ENCODE data around the gene RPA1.

Gene RPA1

GRCh38 chr17:1868090-1868489 lies 38.3 kb downstream of the RPA1 start:
- Histone ChIP-seq H3K9me3 (ENCODE audit: control insufficient read depth, insufficient read depth, low read depth, low read length) (no peaks in the 10 kb centered on the region), H3K36me3 (ENCODE audit: control insufficient read depth in 2 of 2, insufficient read depth in 1 of 2, low read length in 2 of 2) (peaks cover 33 to 39% of the 10 kb centered on the region in 2 experiments), H3K27ac (ENCODE audit: extremely low read depth, low read depth, low read length) (no peak overlapping the region), H3K4me3 (ENCODE audit: low read depth, low read length) (no peak overlapping the region), H3K4me1 (ENCODE audit: control insufficient read depth, insufficient read depth, low read length) (no peaks in the 10 kb centered on the region)
- POLR2A ChIA-PET = no interaction called here
- TF ChIP-seq PRDM1 (tag by site-specific recombination; IDR thresholded peaks at IDR 0.05) = no peak
- TF ChIP-seq ZNF658 (tag by site-specific recombination; IDR thresholded peaks at IDR 0.05) = no peak
- TF ChIP-seq ZNF423 (tag by site-specific recombination; IDR thresholded peaks at IDR 0.05) = no peak
- TF ChIP-seq ZBTB17 (tag by site-specific recombination; IDR thresholded peaks at IDR 0.05) = no peak
- no peak for TF ChIP-seq HOXC10 (CRISPR knock-in tag; IDR thresholded peaks at IDR 0.05)
- no peak for TF ChIP-seq ZNF501 (tag by site-specific recombination; IDR thresholded peaks at IDR 0.05)
- no peak for TF ChIP-seq ZBTB20 (tag by site-specific recombination; IDR thresholded peaks at IDR 0.05)
- TF ChIP-seq ZNF266 (tag by site-specific recombination; IDR thresholded peaks at IDR 0.05; ENCODE audit: low read depth) = no peak
- TF ChIP-seq ZNF48 (tag by site-specific recombination; IDR thresholded peaks at IDR 0.05) = no peak
- no peak for TF ChIP-seq YY2 (tag by site-specific recombination; IDR thresholded peaks at IDR 0.05)
- TF ChIP-seq ZNF121 (tag by site-specific recombination; IDR thresholded peaks at IDR 0.05) = no peak
- TF ChIP-seq ZNF362 (tag by site-specific recombination; IDR thresholded peaks at IDR 0.05) = no peak
- TF ChIP-seq ZNF19 (tag by site-specific recombination; IDR thresholded peaks at IDR 0.05; ENCODE audit: low read depth) = no peak
- TF ChIP-seq ZNF37A (tag by site-specific recombination; IDR thresholded peaks at IDR 0.05) = no peak
- TF ChIP-seq OVOL3 (tag by site-specific recombination; IDR thresholded peaks at IDR 0.05) = no peak
- no peak for TF ChIP-seq ZNF223 (tag by site-specific recombination; IDR thresholded peaks at IDR 0.05)
- CTCF ChIA-PET = interaction anchor here (0.6 to 1.6 kb wide), 5 partner anchors 37 to 414 kb away, joined by 3 to 6 read pairs (median 3); no protein-coding TSS in a partner anchor

GRCh38 chr17:1870592-1870991 lies 40.8 kb downstream of the RPA1 start:
- Histone ChIP-seq H3K4me1 (ENCODE audit: control insufficient read depth, insufficient read depth, low read length) (no peaks in the 10 kb centered on the region), H3K9me3 (ENCODE audit: control insufficient read depth, insufficient read depth, low read depth, low read length) (no peaks in the 10 kb centered on the region), H3K36me3 (ENCODE audit: control insufficient read depth in 2 of 2, insufficient read depth in 1 of 2, low read length in 2 of 2) (peaks cover 46 to 57% of the 10 kb centered on the region in 2 experiments), H3K27ac (ENCODE audit: extremely low read depth, low read depth, low read length) (no peak overlapping the region), H3K4me3 (ENCODE audit: low read depth, low read length) (no peak overlapping the region)
- ChIA-PET CTCF (interaction anchor here (0.5 to 2.0 kb wide), 6 partner anchors 9 to 150 kb away, joined by 3 to 6 read pairs (median 4); no protein-coding TSS in a partner anchor), POLR2A (interaction anchor here (0.6 kb wide), 1 partner anchor 171 kb away, joined by 4 read pairs; no protein-coding TSS in a partner anchor)
- TF ChIP-seq ZNF837 (tag by site-specific recombination; IDR thresholded peaks at IDR 0.05) (no peak), ZNF341 (tag by site-specific recombination; IDR thresholded peaks at IDR 0.05; ENCODE audit: low read depth) (no peak), ZNF747 (tag by site-specific recombination; IDR thresholded peaks at IDR 0.05) (no peak), ZNF629 (tag by site-specific recombination; IDR thresholded peaks at IDR 0.05) (no peak), ZNF140 (tag by site-specific recombination; IDR thresholded peaks at IDR 0.05) (no peak), KLF9 (tag by site-specific recombination; IDR thresholded peaks at IDR 0.05; ENCODE audit: low read depth) (no peak), ZNF169 (tag by site-specific recombination; IDR thresholded peaks at IDR 0.05) (no peak), ZNF112 (tag by site-specific recombination; IDR thresholded peaks at IDR 0.05) (no peak), PRDM10 (tag by site-specific recombination; IDR thresholded peaks at IDR 0.05) (no peak)

All from HEK293 (cell line).